ENCODE data around the gene SHLD3.
"Not testable (repeated sequence)": the region's sequence is repeated elsewhere in the genome, so short reads cannot be mapped to it uniquely, and the experiment has no call there.

SHLD3 gene

GRCh38 chr5:65624571-65625555, at the start of gene SHLD3, which contains the start of gene TRAPPC13:
Gene SHLD3, plus strand, starts transcription at chr5:65625027. Its CDS starts 4,561 bp downstream, at chr5:65629588.
Gene TRAPPC13, plus strand, starts transcription at chr5:65625027. Its CDS starts 34 bp downstream, at chr5:65625061.
- H3K4me3 Mint-ChIP-seq: peak within 1 kb of the TSS; percentile 99
- H3K36me3 Mint-ChIP-seq (ENCODE audit: low read depth): peaks cover 22% of the 10 kb centered on the region
- H3K27ac Mint-ChIP-seq: peak within 1 kb of the TSS; percentile 99
- H3K9me3 Mint-ChIP-seq: no peaks in the 10 kb centered on the region
- H3K4me1 Mint-ChIP-seq: peaks cover 47% of the 10 kb centered on the region
- peak; percentile 73 for DNase-seq
- no peaks in the 10 kb centered on the region for H3K27me3 Mint-ChIP-seq
- ATAC-seq: peak; percentile 80

GRCh38 chr5:65577141-65577540, 47.7 kb upstream of the SHLD3 start:
- peaks cover 7% of the 10 kb centered on the region for H3K4me1 Mint-ChIP-seq
- no peak for ATAC-seq
- H3K36me3 Mint-ChIP-seq (ENCODE audit: low read depth): peaks cover 30% of the 10 kb centered on the region
- no peaks in the 10 kb centered on the region for H3K9me3 Mint-ChIP-seq
- H3K27ac Mint-ChIP-seq: peak overlapping the region; percentile 28
- no peaks in the 10 kb centered on the region for H3K27me3 Mint-ChIP-seq
- no peak for DNase-seq
- no peak overlapping the region for H3K4me3 Mint-ChIP-seq

GRCh38 chr5:65588694-65589093, 36.1 kb upstream of the SHLD3 start:
- Mint-ChIP-seq H3K4me3 (no peak overlapping the region), H3K36me3 (ENCODE audit: low read depth) (peaks cover 18% of the 10 kb centered on the region), H3K27ac (no peak overlapping the region), H3K4me1 (no peaks in the 10 kb centered on the region), H3K27me3 (no peaks in the 10 kb centered on the region), H3K9me3 (no peaks in the 10 kb centered on the region)
- DNase-seq (no peak), ATAC-seq (no peak)

GRCh38 chr5:65601761-65602160, 23.1 kb upstream of the SHLD3 start:
- peaks cover 63% of the 10 kb centered on the region for H3K36me3 Mint-ChIP-seq (ENCODE audit: low read depth)
- peaks cover 12% of the 10 kb centered on the region for H3K9me3 Mint-ChIP-seq
- H3K4me1 Mint-ChIP-seq, H3K27me3 Mint-ChIP-seq, ATAC-seq, H3K4me3 Mint-ChIP-seq, H3K27ac Mint-ChIP-seq, DNase-seq: not testable (repeated sequence)

GRCh38 chr5:65611524-65611923, 13.3 kb upstream of the SHLD3 start:
- Mint-ChIP-seq H3K27ac (no peak overlapping the region), H3K9me3 (no peaks in the 10 kb centered on the region), H3K4me1 (no peaks in the 10 kb centered on the region), H3K27me3 (no peaks in the 10 kb centered on the region), H3K36me3 (ENCODE audit: low read depth) (peaks cover 44% of the 10 kb centered on the region), H3K4me3 (no peak overlapping the region)
- no peak for ATAC-seq
- DNase-seq: no peak

GRCh38 chr5:65612298-65612907, 12.4 kb upstream of the SHLD3 start:
- DNase-seq: no peak
- H3K4me3 Mint-ChIP-seq: no peak overlapping the region
- no peaks in the 10 kb centered on the region for H3K4me1 Mint-ChIP-seq
- no peak overlapping the region for H3K27ac Mint-ChIP-seq
- no peaks in the 10 kb centered on the region for H3K27me3 Mint-ChIP-seq
- no peak for ATAC-seq
- peaks cover 41% of the 10 kb centered on the region for H3K36me3 Mint-ChIP-seq (ENCODE audit: low read depth)
- no peaks in the 10 kb centered on the region for H3K9me3 Mint-ChIP-seq

- DNase-seq (no peak), ATAC-seq (no peak)
- H3K4me3 Mint-ChIP-seq: no peak overlapping the region
- no peaks in the 10 kb centered on the region for H3K9me3 Mint-ChIP-seq
- peaks cover 6% of the 10 kb centered on the region for H3K36me3 Mint-ChIP-seq (ENCODE audit: low read depth)
- peaks cover 32% of the 10 kb centered on the region for H3K4me1 Mint-ChIP-seq
- H3K27ac Mint-ChIP-seq: no peak overlapping the region
- H3K27me3 Mint-ChIP-seq: no peaks in the 10 kb centered on the region
Observed at GRCh38 chr5:65620021-65620420, 4.8 kb upstream of the SHLD3 start.

GRCh38 chr5:65621961-65622360, 2.9 kb upstream of the SHLD3 start:
- not testable (repeated sequence) for H3K27ac Mint-ChIP-seq, ATAC-seq, H3K9me3 Mint-ChIP-seq, H3K27me3 Mint-ChIP-seq, DNase-seq
- peaks cover 10% of the 10 kb centered on the region for H3K36me3 Mint-ChIP-seq (ENCODE audit: low read depth)
- peaks cover 40% of the 10 kb centered on the region for H3K4me1 Mint-ChIP-seq
- H3K4me3 Mint-ChIP-seq: peak overlapping the region; percentile 99

- DNase-seq: no peak
- H3K4me3 Mint-ChIP-seq: peak overlapping the region; percentile 99
- ATAC-seq: no peak
- H3K36me3 Mint-ChIP-seq (ENCODE audit: low read depth): peaks cover 16% of the 10 kb centered on the region
- H3K27me3 Mint-ChIP-seq: no peaks in the 10 kb centered on the region
- H3K27ac Mint-ChIP-seq: peak overlapping the region; percentile 99
- H3K4me1 Mint-ChIP-seq: peaks cover 50% of the 10 kb centered on the region
- H3K9me3 Mint-ChIP-seq: no peaks in the 10 kb centered on the region
Observed at GRCh38 chr5:65623482-65623881, 1.3 kb upstream of the SHLD3 start.

GRCh38 chr5:65624025-65624570, 729 bp upstream of the SHLD3 start, which contains the start of gene TRIM23:
Gene TRIM23, minus strand, starts transcription at chr5:65624333. Its CDS starts 59 bp downstream, at chr5:65624274.
- DNase-seq: peak; percentile 87
- Mint-ChIP-seq H3K4me3 (peak within 1 kb of the TSS; percentile 99), H3K9me3 (no peaks in the 10 kb centered on the region), H3K27ac (peak within 1 kb of the TSS; percentile 99), H3K36me3 (ENCODE audit: low read depth) (peaks cover 16% of the 10 kb centered on the region), H3K27me3 (no peaks in the 10 kb centered on the region), H3K4me1 (peaks cover 48% of the 10 kb centered on the region)
- ATAC-seq: peak; percentile 99

- peak overlapping the region; percentile 99 for H3K27ac Mint-ChIP-seq
- H3K4me1 Mint-ChIP-seq: peaks cover 48% of the 10 kb centered on the region
- ATAC-seq (no peak), DNase-seq (no peak)
- H3K27me3 Mint-ChIP-seq: no peaks in the 10 kb centered on the region
- peak overlapping the region; percentile 99 for H3K4me3 Mint-ChIP-seq
- H3K9me3 Mint-ChIP-seq: no peaks in the 10 kb centered on the region
- H3K36me3 Mint-ChIP-seq (ENCODE audit: low read depth): peaks cover 24% of the 10 kb centered on the region
Observed at GRCh38 chr5:65625743-65626142, 916 bp downstream of the SHLD3 start.

- no peak for DNase-seq
- ATAC-seq: no peak
- Mint-ChIP-seq H3K9me3 (no peaks in the 10 kb centered on the region), H3K4me1 (peaks cover 20% of the 10 kb centered on the region), H3K36me3 (ENCODE audit: low read depth) (peaks cover 15% of the 10 kb centered on the region), H3K27ac (no peak overlapping the region), H3K27me3 (no peaks in the 10 kb centered on the region), H3K4me3 (no peak overlapping the region)
Observed at GRCh38 chr5:65630981-65631380, 6.2 kb downstream of the SHLD3 start.

- DNase-seq (no peak), ATAC-seq (no peak)
- no peaks in the 10 kb centered on the region for H3K27me3 Mint-ChIP-seq
- H3K4me1 Mint-ChIP-seq: no peaks in the 10 kb centered on the region
- peaks cover 5% of the 10 kb centered on the region for H3K9me3 Mint-ChIP-seq
- H3K4me3 Mint-ChIP-seq: no peak overlapping the region
- H3K36me3 Mint-ChIP-seq (ENCODE audit: low read depth): peaks cover 24% of the 10 kb centered on the region
- H3K27ac Mint-ChIP-seq: no peak overlapping the region
Observed at GRCh38 chr5:65640240-65640639, 15.4 kb downstream of the SHLD3 start.

GRCh38 chr5:65646938-65647337, 22.1 kb downstream of the SHLD3 start:
- Mint-ChIP-seq H3K27ac (no peak overlapping the region), H3K36me3 (ENCODE audit: low read depth) (peaks cover 10% of the 10 kb centered on the region), H3K27me3 (no peaks in the 10 kb centered on the region), H3K4me1 (no peaks in the 10 kb centered on the region), H3K4me3 (no peak overlapping the region), H3K9me3 (no peaks in the 10 kb centered on the region)
- DNase-seq: no peak
- ATAC-seq: no peak

Measured in activated naive CD8-positive, alpha-beta T cell treated with anti-CD3 and anti-CD28 coated beads, Interleukin-2, amount 50 U/mL, for 24 hours (primary cell).